Activated CD4-positive, alpha-beta T cell treated with anti-CD3 and anti-CD28 coated beads, Interleukin-2, Interleukin-4, amounts not matched to agents 100 ng/mL and 50 ng/mL, durations not matched to agents 16 hours and 8 hours (primary cell): ENCODE results near the gene MEGF11.
"Not testable (repeated sequence)": the region's sequence is repeated elsewhere in the genome, so short reads cannot be mapped to it uniquely, and the experiment has no call there.

Experiments used
- DNase-seq: peaks from one replicate; pipeline ENCODE4 v3.0.0-alpha.2; 2020; ENCODE audit warnings: low spot score

Gene MEGF11

GRCh38 chr15:65881766-65882434, 371.6 kb downstream of the MEGF11 start:
- DNase-seq, result no peak

- DNase-seq, result peak; percentile 36
Measured at GRCh38 chr15:65877749-65878148, 375.8 kb downstream of the MEGF11 start.

DNA sequence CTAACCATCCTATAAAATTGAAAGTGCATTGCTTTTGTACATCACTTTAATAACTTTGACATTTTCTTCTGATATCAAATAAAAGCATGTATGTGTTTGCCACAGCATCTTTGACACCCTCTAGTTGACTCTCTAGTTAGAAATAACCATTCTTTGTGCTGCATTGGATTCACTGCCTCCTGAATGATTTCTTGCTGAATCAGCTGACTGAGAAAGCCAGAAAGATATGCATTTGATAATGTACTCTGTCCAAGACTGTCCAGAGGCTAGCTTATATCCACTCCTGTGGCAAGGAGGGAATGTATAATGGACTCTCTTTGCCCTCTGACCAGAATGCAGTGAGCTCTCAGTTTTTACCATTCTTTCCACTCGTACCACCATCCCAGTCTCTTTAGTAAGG, 378.1 kb downstream of the MEGF11 start:
- no peak for DNase-seq

- DNase-seq, result no peak
Measured at GRCh38 chr15:65873256-65873655, 380.3 kb downstream of the MEGF11 start.

DNA sequence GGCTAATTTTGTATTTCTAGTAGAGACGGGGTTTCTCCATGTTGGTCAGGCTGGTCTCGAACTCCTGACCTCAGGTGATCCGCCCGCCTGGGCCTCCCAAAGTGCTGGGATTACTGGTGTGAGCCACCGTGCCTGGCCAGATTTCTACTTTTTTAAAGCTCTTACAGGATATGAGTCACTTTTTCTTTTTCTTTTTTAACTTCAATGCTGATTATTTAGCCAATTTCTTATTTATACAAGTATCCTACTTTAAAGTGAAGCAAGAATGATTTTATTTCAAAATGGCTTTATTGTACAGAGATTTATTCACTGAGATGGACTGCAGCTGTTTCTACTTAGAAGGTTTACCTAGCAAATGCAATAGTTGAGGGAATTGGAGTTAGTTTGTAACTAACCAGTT, 381.0 kb downstream of the MEGF11 start:
- DNase-seq, result not testable (repeated sequence)

GRCh38 chr15:65871886-65872285, 381.7 kb downstream of the MEGF11 start:
- DNase-seq, result not testable (repeated sequence)

DNA sequence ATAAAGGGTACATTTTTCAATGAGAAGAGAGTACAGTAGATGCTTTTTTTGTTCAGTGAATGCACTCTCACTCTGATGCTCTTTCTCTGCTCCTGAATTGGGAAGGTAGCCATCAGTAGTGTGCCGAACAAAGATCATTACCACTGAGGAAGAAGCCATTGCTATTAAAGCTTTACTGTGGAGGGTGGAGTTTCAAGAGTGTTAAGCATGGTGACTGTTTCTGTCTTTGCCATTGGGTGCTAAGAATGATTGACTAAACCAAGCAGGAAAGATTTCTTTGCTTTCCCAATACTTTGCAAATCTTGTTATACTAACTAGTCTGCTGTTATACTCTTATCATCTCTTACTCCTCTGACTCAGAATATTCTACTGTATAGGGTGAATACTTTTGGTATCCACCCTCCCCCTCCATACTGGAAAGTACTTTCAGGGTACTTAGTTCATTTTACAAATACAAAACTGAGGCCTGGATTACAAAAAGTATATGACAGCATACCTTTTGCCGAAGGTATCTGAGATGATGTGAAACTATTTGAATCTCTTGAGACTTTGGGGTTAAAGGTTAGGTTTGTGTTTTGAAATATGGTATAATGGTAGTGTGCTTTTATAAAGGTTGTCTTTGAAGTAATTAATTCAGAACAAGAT, 382.5 kb downstream of the MEGF11 start:
- DNase-seq, result peak; percentile 39

DNA sequence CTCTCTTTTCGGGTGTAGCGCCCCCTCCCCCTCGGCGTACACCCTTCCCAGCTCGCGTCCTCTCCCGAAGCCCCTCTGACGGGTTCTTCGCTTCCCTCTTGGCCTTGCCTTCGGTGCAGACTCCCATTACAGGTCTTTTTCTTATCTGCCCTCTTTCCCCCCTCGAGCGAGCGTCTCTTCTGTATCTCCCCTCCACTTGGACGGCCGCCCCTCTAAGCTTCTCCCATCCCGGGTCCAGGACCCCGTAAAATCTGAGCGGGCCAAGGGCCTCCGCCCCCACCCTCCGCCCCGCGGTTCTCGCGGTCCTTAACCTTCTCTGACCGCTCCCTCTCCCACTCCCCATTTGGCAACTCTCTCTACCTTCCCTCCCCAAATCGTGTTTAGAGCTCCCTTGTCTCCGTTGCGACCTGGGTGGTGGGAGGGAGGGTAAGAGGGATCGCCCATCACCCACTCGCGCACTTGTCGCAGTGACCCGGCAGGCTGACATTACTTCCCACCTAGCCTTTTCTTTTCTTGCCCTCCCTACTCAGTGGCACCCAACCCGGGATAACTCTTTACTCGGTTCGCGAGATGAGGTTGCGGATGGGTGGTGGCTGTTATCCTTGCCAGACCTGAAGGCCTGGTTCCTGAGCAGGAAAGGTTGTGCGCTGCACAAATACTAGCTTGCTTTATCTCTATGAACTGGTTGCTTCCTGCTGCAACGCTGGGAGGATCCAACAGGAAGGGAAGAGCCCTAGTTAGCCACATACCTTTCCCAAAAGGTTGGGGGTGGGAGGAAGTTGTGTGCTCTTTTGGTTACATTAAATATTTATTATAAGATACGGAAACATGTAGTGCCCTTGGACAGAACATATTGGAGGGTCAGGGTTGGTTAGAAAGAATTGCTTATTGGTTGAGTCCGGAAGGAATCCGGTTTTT, 383.3 kb downstream of the MEGF11 start:
- peak; percentile 27 for DNase-seq

DNA sequence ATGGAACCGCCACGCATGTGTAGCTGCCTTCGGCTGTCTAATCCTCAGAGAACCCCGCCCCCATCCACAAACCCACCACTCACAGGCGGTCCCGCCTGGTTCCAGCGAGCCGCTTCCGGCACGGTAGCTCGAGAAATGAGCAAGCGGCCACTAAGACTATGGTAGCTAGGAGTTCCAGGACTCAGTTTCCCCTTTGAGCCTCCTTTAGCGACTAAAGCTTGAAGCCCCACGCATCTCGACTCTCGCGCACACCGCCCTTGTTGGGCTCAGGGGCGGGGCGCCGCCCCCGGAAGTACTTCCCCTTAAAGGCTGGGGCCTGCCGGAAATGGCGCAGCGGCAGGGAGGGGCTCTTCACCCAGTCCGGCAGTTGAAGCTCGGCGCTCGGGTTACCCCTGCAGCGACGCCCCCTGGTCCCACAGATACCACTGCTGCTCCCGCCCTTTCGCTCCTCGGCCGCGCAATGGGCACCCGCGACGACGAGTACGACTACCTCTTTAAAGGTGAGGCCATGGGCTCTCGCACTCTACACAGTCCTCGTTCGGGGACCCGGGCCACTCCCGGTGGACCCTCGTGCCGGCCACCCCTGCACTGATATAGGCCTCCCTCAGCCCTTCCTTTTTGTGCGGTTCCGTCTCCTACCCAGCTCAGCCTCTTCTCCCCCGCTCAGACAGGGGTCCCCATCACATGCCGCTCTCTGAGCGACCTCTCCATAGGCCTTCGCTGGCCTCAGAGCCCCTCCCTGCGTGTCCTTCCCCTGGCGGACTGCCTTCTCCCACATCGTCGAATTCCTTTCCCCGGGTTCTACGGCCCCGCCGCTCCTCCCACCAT, 384.2 kb downstream of the MEGF11 start, which contains the start of gene RAB11A:
Gene RAB11A, plus strand, starts transcription at position 366 of the 828 bp plus-strand sequence. Its CDS starts 95 bp downstream, at position 461.
- DNase-seq, result peak; percentile 96

GRCh38 chr15:65868546-65869125, 384.9 kb downstream of the MEGF11 start:
- DNase-seq, result no peak

DNA sequence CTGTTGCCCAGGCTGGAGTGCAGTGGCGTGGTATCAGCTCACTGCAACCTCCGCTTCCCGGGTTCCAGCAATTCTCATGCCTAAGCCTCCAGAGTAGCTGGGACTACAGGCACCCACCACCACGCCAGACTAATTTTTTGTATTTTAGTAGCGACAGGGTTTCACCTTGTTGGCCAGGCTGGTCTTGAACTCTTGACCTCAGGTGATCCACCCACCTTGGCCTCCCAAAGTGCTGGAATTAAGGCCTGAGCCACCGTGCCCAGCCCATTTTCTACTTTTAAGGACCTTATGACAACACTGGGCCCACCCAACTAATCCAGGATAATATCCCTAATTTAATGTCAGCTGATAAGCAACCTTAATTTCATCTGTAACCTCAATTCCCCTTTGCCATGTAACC, 385.6 kb downstream of the MEGF11 start:
- DNase-seq, result not testable (repeated sequence)

- no peak for DNase-seq
Measured at GRCh38 chr15:65867244-65867643, 386.3 kb downstream of the MEGF11 start.

DNA sequence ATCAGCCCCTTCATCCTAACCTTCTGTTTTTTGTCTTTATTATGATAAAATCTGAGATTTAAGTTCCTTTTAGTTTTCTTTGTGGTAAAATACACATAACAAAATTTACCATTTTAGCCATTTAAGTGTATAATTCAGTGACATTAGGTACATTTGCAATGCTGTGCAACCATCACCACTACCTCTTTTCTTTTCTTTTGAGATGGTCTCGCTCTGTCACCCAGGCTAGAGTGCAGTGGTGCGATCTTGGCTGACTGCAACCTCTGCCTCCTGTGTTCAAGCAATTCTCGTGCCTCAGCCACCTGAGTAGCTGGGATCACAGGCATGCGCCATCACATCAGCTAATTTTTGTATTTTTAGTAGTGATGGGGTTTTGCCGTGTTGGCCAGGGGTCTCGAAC, 390.4 kb downstream of the MEGF11 start:
- no peak for DNase-seq

- DNase-seq, result peak; percentile 73
Measured at GRCh38 chr15:65862682-65863081, 390.9 kb downstream of the MEGF11 start.

GRCh38 chr15:65857718-65858402, 395.7 kb downstream of the MEGF11 start:
- no peak for DNase-seq

DNA sequence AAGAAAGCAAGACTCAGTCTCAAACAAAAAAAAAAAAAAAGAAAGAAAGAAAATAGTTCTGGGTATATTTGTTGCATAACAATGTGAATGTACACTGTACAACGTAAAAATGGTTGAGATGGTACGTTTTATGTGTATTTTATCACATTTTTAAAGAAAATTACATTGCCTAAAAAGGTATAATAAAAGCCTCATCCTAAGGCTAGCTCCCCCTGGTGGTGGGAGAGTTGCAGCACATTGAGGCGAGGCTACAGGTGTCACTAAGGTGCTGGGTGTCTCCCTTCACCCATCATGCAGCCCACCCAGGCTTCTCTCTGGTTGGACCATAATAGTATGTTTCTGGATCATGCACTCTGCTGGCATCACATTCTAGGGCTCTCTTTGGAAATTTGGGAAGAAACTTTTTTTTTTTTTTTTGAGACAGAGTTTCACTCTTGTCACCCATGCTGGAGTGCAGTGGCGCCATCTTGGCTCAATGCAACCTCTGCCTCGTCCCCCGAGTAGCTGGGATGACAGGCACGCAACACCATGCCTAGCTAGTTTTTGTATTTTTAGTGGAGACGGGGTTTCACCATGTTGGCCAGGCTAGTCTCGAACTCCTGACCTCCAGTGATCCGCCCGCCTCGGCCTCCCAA, 396.6 kb downstream of the MEGF11 start:
- DNase-seq, result peak; percentile 76

- DNase-seq, result no peak
Measured at GRCh38 chr15:65851981-65852380, 401.6 kb downstream of the MEGF11 start.

DNA sequence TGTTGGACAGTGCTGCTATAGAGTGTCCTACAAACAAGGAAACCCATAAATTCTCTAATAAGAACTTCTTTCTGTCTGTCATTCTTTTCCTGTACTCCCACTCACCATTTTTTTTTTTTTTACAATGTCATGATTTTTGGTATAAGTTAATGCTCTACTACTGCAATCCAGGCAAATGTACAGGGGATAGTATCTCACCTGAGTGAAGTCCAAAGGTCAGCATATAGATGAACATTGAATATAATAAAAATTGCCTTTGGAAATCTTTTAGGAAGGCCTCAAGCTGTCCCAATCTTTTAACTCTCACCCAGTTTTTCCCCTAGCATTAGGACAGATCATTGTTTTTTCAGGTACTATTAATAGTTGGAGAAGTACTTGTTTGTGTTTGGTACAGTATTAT, 405.6 kb downstream of the MEGF11 start:
- no peak for DNase-seq

DNA sequence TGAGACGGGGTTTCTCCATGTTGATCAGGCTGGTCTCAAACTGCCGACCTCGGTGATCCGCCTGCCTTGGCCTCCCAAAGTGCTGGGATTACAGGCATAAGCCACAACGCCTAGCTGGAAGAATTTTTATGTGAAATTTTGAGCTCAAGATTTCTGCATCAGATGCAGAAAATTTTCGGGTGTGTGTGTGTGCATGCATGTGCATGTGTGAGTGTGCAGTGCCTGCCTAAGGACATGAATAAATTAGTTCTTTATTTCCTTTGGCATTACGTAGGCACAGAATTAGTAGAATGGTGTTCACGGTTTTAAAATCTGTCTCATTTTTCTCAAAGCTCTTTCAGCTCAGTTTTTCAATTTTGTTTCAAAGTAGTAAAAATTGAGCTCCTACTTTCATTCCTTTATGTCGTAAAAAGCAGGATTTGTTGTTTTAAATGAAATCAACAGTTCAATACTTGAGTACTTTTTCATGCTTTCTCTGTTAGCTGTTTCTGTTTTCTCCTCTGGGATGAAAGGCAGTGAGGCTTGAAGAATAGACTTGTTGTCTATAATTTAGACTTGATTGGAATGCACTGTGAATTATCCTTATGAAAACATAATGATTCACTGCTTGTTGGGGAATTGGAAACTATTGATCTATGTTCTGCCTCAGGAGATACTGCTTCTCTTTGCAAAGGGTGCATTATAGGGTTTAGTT, 407.6 kb downstream of the MEGF11 start:
- DNase-seq, result no peak
